RWPE1 (cell line): Measurements from ENCODE around the gene SCAPER.
"Not testable (repeated sequence)": the region's sequence is repeated elsewhere in the genome, so short reads cannot be mapped to it uniquely, and the experiment has no call there.

Experiments
- CTCF ChIA-PET: fragments of 350-600 bp; sonication (Branson Sonifier 250); formaldehyde crosslinking; extraction: SDS; loops from one replicate; lab custom pipeline; 2021; lab: Yijun Ruan, JAX
- POLR2A ChIA-PET: fragments of 400-600 bp; formaldehyde crosslinking; extraction: SDS; loops from one replicate; lab custom pipeline; 2020; ENCODE audit warnings: antibody characterized with exemption; ENCODE audit not compliant: low non-redundant PET; lab: Yijun Ruan, JAX
- DNase-seq: peaks from one replicate; pipeline ENCODE4 v3.0.0; 2012; ENCODE audit warnings: low spot score
- H3K27ac ChIP-seq: fragments of 450-650 bp; 2 replicates; pipeline ENCODE4 v1.5.1; 2017
- CTCF ChIP-seq: fragments of 450-650 bp; conservative IDR thresholded peaks from 2 replicates; pipeline ENCODE4 v1.5.1; 2017; ENCODE audit warnings: low read depth, mild to moderate bottlenecking

SCAPER gene

GRCh38 chr15:76837474-76837873 is 67.7 kb downstream of the SCAPER start:
- no peak for DNase-seq
- ChIA-PET CTCF (no interaction called here), POLR2A (no interaction called here)
- no peak overlapping the region for H3K27ac ChIP-seq
- no peak for TF ChIP-seq CTCF

GRCh38 chr15:76829939-76830338 is 75.2 kb downstream of the SCAPER start:
- ChIA-PET POLR2A (no interaction called here), CTCF (interaction anchor here (0.6 kb wide), 1 partner anchor 14 kb away, joined by 3 read pairs; no protein-coding TSS in a partner anchor)
- no peak overlapping the region for H3K27ac ChIP-seq
- DNase-seq, result no peak
- TF ChIP-seq CTCF, result no peak

- H3K27ac ChIP-seq, result no peak overlapping the region
- DNase-seq, result no peak
- TF ChIP-seq CTCF, result no peak
- POLR2A ChIA-PET, result no interaction called here
- CTCF ChIA-PET, result no interaction called here
Measured at GRCh38 chr15:76823890-76824289, 81.2 kb downstream of the SCAPER start.

- POLR2A ChIA-PET, result no interaction called here
- no peak for TF ChIP-seq CTCF
- H3K27ac ChIP-seq, result no peak overlapping the region
- CTCF ChIA-PET, result interaction anchor here (0.6 kb wide), 1 partner anchor 892 kb away, joined by 4 read pairs; no protein-coding TSS in a partner anchor
- DNase-seq, result no peak
Measured at GRCh38 chr15:76823303-76823702, 81.8 kb downstream of the SCAPER start.

- POLR2A ChIA-PET, CTCF ChIA-PET, H3K27ac ChIP-seq, DNase-seq: not testable (repeated sequence)
Measured at GRCh38 chr15:76818926-76819325, 86.2 kb downstream of the SCAPER start.

- POLR2A ChIA-PET, result no interaction called here
- DNase-seq, result no peak
Measured at GRCh38 chr15:76815421-76815820, 89.7 kb downstream of the SCAPER start.

More at GRCh38 chr15:76815421-76815820, 89.7 kb downstream of the SCAPER start:
- CTCF ChIA-PET, result no interaction called here
- no peak for TF ChIP-seq CTCF
- no peak overlapping the region for H3K27ac ChIP-seq
